Muscle layer of colon (tissue), 2 donors: ENCODE data around the gene COP1.
"Not testable (repeated sequence)": the region's sequence is repeated elsewhere in the genome, so short reads cannot be mapped to it uniquely, and the experiment has no call there.

ENCODE experiments used
- H3K27ac ChIP-seq: one replicate; pipeline ENCODE4 v1.7.0; 2013; ENCODE audit warnings: low read depth, mild to moderate bottlenecking, low read length, moderate library complexity
- H3K27me3 ChIP-seq, 2 donors: one replicate each; pipeline ENCODE4 v1.7.0; 2013; ENCODE audit warnings: low read length in 2 of 2, mild to moderate bottlenecking in 2 of 2; ENCODE audit not compliant: insufficient read depth in 2 of 2, control insufficient read depth in 1 of 2
- H3K36me3 ChIP-seq: one replicate; pipeline ENCODE4 v1.7.0; 2013; ENCODE audit warnings: mild to moderate bottlenecking, low read length; ENCODE audit not compliant: insufficient read depth
- H3K4me1 ChIP-seq: one replicate; pipeline ENCODE4 v1.7.0; 2013; ENCODE audit warnings: mild to moderate bottlenecking, low read length; ENCODE audit not compliant: insufficient read depth
- H3K4me3 ChIP-seq, 2 donors: one replicate each; pipeline ENCODE4 v1.7.0; 2013; ENCODE audit warnings: low read length in 2 of 2, low read depth in 1 of 2, mild to moderate bottlenecking in 1 of 2, moderate library complexity in 1 of 2
- H3K9ac ChIP-seq: one replicate; pipeline ENCODE4 v1.7.0; 2013; ENCODE audit warnings: low read length
- H3K9me3 ChIP-seq: one replicate; pipeline ENCODE4 v1.7.0; 2013; ENCODE audit warnings: mild to moderate bottlenecking, low read length
- donor health status: abdominal sarcoma.
- donor health status: Adenocarcinoma of cecum.

COP1 gene

DNA sequence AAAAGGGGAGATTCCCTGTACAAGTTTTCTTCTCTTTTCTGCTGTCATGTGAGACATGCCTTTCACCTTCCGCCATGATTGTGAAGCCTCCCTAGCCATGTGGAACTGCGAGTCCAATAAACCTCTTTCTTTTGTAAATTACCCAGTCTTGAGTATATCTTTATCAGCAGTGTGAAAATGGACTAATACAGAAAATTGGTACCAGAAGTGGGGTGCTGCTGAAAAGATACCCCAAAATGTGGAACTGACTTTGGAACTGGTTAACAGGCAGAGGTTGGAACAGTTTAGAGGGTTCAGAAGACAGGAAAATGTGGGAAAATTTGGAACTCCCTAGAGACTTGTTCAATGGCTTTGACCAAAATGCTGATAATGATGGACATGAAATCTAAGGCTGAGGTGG, 223.7 kb downstream of the COP1 start:
- peaks cover 32% of the 10 kb centered on the region for H3K36me3 ChIP-seq
- not testable (repeated sequence) for H3K27me3 ChIP-seq, H3K27ac ChIP-seq

DNA sequence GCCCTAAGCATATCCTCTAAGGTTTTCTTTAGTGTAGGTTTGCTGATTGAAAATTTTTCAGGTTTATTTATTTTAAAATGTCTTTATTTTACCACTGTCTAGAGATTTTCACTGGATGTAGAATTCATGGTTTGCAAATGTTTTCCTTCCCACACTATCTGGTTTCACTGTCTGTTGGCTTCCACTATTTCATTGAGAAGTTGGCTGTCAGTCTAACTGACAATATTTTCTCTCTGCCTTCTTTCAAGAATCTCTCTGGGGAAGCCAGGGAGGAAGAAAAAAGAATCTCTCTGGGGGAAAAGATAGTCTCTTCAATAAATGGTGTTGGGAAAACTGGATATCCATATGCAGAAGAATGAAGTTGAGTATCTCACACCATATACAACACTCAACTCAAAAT, 226.0 kb downstream of the COP1 start:
- H3K36me3 ChIP-seq: peaks cover 27% of the 10 kb centered on the region
- no peak overlapping the region for H3K4me3 ChIP-seq
- peaks cover 13% of the 10 kb centered on the region for H3K9me3 ChIP-seq
- no peak overlapping the region for H3K9ac ChIP-seq
- H3K27ac ChIP-seq: no peak overlapping the region
- peaks cover 9% of the 10 kb centered on the region for H3K4me1 ChIP-seq
- no peaks in the 10 kb centered on the region for H3K27me3 ChIP-seq

More for the DNA sequence above, 223.7 kb downstream of the COP1 start:
- H3K4me1 ChIP-seq, H3K4me3 ChIP-seq, H3K9ac ChIP-seq: not testable (repeated sequence)
- peaks cover 13% of the 10 kb centered on the region for H3K9me3 ChIP-seq

DNA sequence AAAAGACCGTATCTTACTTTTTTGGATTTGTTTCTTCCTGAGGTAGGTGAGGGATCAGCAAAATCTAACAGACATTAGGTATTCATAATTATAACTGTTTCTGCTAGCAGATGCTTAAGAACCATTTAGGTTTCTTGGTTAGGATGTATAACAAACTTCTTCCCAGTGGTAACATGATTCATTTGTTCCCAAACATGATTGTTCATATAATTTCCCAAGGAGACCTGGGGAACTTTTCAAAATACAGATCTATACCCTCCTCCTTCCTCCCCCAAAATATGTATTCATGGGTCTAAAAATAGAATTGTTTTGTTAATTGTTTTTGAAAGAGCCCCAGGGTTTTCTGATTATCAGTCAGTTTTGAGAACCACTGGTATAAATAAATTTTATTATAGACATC, 228.2 kb downstream of the COP1 start:
- no peak overlapping the region for H3K27ac ChIP-seq

DNA sequence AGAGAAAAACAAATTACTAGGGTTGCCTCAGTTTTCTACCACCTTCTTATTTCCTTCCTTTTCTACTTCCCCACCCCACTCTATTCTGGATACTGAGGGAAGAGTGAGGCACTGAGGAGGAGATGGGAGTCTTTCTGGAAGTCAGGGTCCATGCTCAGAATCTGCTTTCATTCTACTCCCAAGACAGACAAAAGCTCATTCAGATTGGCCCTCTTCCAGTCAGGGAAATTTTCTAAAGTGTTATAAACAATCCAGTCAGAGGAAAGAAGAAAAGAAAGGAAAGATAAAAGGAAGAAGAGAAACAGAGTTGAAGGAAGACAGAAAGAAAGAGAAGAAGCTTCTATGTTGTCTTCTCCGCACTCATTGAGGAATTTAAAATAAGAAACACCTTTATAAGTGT, 228.6 kb downstream of the COP1 start:
- peaks cover 9% of the 10 kb centered on the region for H3K4me1 ChIP-seq
- no peak overlapping the region for H3K27ac ChIP-seq
- peaks cover 7% of the 10 kb centered on the region for H3K36me3 ChIP-seq
- no peak overlapping the region for H3K9ac ChIP-seq
- peaks cover 7% of the 10 kb centered on the region for H3K9me3 ChIP-seq
- H3K4me3 ChIP-seq: no peak overlapping the region
- H3K27me3 ChIP-seq: no peaks in the 10 kb centered on the region

More for the DNA sequence above, 228.2 kb downstream of the COP1 start:
- Histone ChIP-seq H3K4me3 (no peak overlapping the region), H3K9me3 (peaks cover 12% of the 10 kb centered on the region), H3K4me1 (peaks cover 9% of the 10 kb centered on the region), H3K27me3 (no peaks in the 10 kb centered on the region), H3K9ac (no peak overlapping the region), H3K36me3 (peaks cover 12% of the 10 kb centered on the region)

DNA sequence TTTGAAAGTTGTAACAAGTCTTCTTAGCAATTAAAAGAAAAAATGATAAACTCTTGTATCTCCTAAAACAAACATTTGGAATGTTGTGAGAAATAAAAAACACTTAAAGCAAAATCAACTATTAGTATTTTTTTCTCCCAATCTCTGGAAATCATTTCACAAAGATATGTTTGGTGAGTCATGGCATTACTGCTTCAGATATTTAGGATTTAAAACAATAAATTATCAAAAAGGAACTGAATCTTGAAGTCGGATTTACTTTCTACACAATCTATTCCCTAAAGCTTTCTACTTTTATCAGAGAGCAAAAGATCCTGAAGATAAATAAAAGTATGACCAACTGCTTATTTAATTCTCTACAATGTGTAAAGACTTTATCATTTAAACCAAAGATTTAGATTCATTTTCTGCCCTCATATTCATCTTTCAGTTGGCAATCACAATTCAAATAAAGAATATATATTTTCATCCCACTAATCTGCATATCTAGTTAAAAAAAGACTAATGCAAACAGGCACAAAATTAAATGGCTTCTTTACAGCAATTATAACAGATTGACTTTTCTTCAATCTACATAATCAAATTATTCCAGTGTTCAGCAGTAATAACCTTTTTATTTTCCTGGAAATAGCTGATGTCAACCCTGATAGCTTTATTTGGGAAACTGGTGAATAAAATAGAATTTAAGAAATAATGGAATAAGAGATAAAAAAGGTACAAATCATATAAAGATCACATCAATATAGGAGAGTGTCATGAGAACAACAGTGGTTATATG, 230.0 kb downstream of the COP1 start:
- Histone ChIP-seq H3K9me3 (no peaks in the 10 kb centered on the region), H3K36me3 (no peaks in the 10 kb centered on the region), H3K27me3 (no peaks in the 10 kb centered on the region), H3K4me3 (no peak overlapping the region), H3K4me1 (peaks cover 9% of the 10 kb centered on the region), H3K9ac (no peak overlapping the region), H3K27ac (no peak overlapping the region)

DNA sequence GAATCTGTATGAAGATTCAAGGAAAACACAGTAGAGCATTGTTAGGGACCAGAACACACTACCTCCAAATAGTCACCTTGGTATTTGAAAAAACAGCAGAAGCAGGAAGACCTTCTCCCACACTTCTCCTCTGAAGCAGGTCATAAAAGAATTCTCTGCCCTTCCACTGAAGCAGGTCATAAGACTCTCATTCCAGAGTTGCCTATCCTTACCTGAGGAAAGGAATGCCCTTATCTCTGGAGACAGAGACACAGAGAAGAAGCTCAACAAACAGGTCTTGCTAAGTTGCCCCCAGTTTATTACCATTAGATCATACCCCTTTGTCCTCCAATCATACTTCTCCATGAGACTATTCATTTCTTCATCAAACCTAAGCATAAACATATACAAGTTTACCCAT, 237.9 kb downstream of the COP1 start:
- Histone ChIP-seq H3K9me3 (no peaks in the 10 kb centered on the region), H3K27ac (no peak overlapping the region), H3K4me1 (no peaks in the 10 kb centered on the region), H3K27me3 (no peaks in the 10 kb centered on the region), H3K36me3 (peaks cover 5% of the 10 kb centered on the region), H3K4me3 (no peak overlapping the region), H3K9ac (no peak overlapping the region)

DNA sequence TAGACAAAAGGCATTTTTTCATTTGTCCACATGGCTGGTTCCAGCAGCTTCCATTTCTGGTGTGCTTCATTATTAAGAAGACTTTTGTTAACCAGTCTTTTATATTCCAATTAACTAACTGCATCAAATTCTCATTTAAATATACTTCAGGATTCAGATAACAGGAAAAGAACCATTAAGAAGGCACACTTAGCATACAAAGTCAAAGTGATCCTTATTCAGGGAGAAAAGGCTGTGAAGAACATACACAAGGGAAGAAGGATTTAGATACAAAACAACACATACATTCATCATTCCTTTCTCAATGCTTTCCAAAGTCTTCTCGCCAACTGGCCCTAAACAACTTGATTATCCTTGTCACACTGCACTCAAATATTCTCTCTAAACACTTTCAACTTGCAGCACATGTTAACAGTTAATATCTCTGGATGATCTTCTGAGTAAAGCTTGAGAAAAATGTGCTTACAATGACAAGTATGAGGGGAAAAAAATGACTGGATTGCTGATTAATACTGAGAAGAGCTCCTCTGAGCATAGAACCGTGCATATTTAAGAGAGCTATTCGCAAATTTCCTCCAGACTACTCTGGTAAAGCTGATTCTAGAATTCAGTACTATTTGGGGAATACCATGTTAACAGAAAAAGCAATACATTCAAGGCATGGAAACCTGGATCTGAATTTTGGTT, 238.5 kb downstream of the COP1 start:
- H3K4me1 ChIP-seq: no peaks in the 10 kb centered on the region
- no peak overlapping the region for H3K27ac ChIP-seq
- no peak overlapping the region for H3K4me3 ChIP-seq
- no peaks in the 10 kb centered on the region for H3K9me3 ChIP-seq
- peaks cover 5% of the 10 kb centered on the region for H3K36me3 ChIP-seq
- no peaks in the 10 kb centered on the region for H3K27me3 ChIP-seq
- no peak overlapping the region for H3K9ac ChIP-seq

DNA sequence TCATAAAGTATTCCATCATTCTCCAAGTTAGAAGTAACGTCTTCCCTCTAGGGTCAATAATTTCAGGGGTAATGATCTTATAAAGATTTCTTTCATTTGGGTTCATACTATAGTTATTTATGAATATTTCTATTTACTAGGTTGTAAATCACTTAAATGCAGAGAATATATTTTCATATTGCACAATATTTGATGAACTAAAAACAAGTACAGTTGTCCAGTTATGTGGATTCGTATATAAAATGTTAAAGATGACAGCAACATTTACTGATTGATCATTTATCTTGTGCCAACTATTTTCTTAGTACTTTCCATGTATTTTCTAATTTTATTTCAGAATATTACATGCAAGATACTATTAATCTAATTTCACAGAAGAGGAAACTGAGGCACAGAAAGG, 243.3 kb downstream of the COP1 start:
- no peak overlapping the region for H3K27ac ChIP-seq
- no peaks in the 10 kb centered on the region for H3K9me3 ChIP-seq
- H3K4me1 ChIP-seq: no peaks in the 10 kb centered on the region
- H3K9ac ChIP-seq: no peak overlapping the region
- no peak overlapping the region for H3K4me3 ChIP-seq
- H3K27me3 ChIP-seq: no peaks in the 10 kb centered on the region
- H3K36me3 ChIP-seq: no peaks in the 10 kb centered on the region

DNA sequence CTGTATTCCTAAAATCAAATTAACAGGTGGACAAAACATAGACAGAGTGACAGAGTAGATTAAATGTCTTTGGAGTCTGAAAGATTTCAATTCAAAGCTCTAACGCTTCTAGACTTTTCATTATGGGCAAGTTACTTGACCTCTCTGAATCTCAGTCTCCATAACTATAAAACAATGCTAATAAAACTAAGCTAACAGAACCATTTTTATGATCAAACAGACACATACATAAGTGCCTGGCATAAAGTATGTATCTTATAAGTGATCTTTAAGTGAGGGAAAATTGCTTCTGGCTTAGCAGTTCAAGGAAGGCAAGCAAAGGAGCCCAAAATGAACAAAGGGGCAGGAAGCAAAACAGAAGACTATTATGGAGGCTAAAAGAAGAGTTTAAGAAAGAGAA, 246.9 kb downstream of the COP1 start:
- no peak overlapping the region for H3K9ac ChIP-seq
- H3K27me3 ChIP-seq: no peaks in the 10 kb centered on the region
- H3K4me3 ChIP-seq: no peak overlapping the region
- H3K9me3 ChIP-seq: no peaks in the 10 kb centered on the region
- H3K36me3 ChIP-seq: no peaks in the 10 kb centered on the region
- H3K4me1 ChIP-seq: no peaks in the 10 kb centered on the region
- H3K27ac ChIP-seq: no peak overlapping the region

DNA sequence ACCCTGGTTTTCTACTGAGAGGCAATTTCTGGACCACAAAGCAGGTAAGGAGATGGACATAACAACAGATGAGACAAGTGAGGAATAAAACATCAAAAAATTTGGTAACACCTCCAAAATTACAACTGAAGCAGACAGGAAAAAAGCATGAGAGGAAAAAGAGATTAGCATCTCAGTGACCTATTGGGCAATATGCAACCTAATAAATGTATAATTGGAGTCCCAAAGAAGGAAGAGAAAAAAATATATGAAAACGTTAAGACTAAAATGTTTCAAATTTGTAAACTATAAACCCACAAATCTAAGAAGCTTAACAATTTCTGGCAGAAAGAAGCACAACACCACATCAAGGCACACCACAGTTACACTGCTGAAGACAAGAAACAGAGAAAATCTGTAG, 255.5 kb downstream of the COP1 start:
- peaks cover 4% of the 10 kb centered on the region for H3K36me3 ChIP-seq
- H3K4me1 ChIP-seq: no peaks in the 10 kb centered on the region
- H3K27me3 ChIP-seq: no peaks in the 10 kb centered on the region
- H3K27ac ChIP-seq: no peak overlapping the region
- H3K9ac ChIP-seq: no peak overlapping the region
- no peaks in the 10 kb centered on the region for H3K9me3 ChIP-seq
- H3K4me3 ChIP-seq: no peak overlapping the region

DNA sequence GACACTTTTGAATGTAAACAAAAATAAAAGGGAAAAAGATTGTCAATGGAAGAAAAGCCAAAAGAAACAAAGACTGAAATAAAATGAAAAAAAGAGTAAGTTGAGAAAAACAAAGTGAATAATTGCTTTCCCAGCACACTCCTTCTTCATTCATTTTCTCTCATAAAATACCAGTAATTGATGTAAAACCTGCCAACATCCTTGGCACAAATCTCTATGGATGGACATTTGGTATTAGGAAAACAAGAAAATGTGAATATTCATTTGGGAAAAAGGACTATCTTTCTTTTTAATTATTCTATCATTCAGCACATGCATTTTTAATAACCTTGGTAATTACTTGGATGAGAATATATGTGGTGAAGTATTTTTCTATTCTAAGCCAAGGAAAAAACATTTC, 259.3 kb downstream of the COP1 start:
- Histone ChIP-seq H3K4me3 (no peak overlapping the region), H3K27ac (no peak overlapping the region), H3K9ac (no peak overlapping the region), H3K36me3 (peaks cover 17% of the 10 kb centered on the region), H3K4me1 (no peaks in the 10 kb centered on the region), H3K27me3 (no peaks in the 10 kb centered on the region), H3K9me3 (no peaks in the 10 kb centered on the region)

DNA sequence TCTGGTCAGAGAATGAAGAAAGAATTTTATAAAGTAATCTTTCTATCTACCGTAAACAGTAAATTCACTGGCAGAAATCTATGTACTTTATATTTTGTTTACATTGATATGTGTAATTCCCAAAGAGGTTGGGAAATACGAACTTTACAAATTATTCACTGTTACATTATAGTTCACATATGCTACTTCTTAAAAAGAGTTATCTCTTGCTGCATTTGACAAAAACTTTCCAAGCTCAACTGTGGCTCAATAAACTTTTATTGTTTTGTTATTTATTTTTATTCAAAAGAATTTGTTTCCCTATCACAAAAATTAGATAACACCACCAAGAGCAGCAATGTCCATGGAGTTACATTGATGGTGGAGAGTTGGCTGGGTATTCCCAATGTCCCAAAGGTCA, 262.5 kb downstream of the COP1 start:
- H3K4me1 ChIP-seq: no peaks in the 10 kb centered on the region
- H3K4me3 ChIP-seq: no peak overlapping the region
- H3K9ac ChIP-seq: no peak overlapping the region
- no peaks in the 10 kb centered on the region for H3K27me3 ChIP-seq
- no peak overlapping the region for H3K27ac ChIP-seq
- H3K9me3 ChIP-seq: no peaks in the 10 kb centered on the region
- peaks cover 24% of the 10 kb centered on the region for H3K36me3 ChIP-seq
